HFFc6 (cell line): ENCODE data around the gene BCO1. TPM values are rescaled to one million over a fixed set of nuclear protein-coding genes. Genes with fewer than 3 reads are reported as not detected.
A peak's percentile ranks its signal among the peaks of the same experiment; 100 is the strongest.

Experiments used
- DNase-seq: peaks from one replicate; pipeline ENCODE4 v3.0.0-alpha.2; 2018
- H3K27ac Mint-ChIP-seq: 2 replicates; pipeline ENCODE4 v1.8.0; 2020; ENCODE audit warnings: mild to moderate bottlenecking, mixed read lengths
- H3K27me3 Mint-ChIP-seq: 2 replicates; pipeline ENCODE4 v1.8.0; 2021; ENCODE audit warnings: mild to moderate bottlenecking, moderate library complexity, mixed read lengths; ENCODE audit not compliant: insufficient read depth
- H3K36me3 Mint-ChIP-seq: 2 replicates; pipeline ENCODE4 v1.8.0; 2021; ENCODE audit warnings: low read depth, mixed read lengths
- H3K4me1 Mint-ChIP-seq: 2 replicates; pipeline ENCODE4 v1.8.0; 2020; ENCODE audit warnings: low read depth, mixed read lengths
- H3K4me3 Mint-ChIP-seq: 2 replicates; pipeline ENCODE4 v1.8.0; 2020; ENCODE audit warnings: mild to moderate bottlenecking, moderate library complexity, mixed read lengths
- H3K9me3 Mint-ChIP-seq: 2 replicates; pipeline ENCODE4 v1.8.0; 2020; ENCODE audit warnings: mild to moderate bottlenecking, mixed read lengths
- total RNA-seq, 6 experiments: library from RNA; stranded (reverse); fragmentation: NEBNext Ultra II Directional; extraction: Animal tissue kit (Norgen Biotek cat#: 25700); gene quantifications; 2 replicates in 1 of 6; 3 replicates in 5 of 6; pipeline ENCODE4 v1.2.3, GENCODE V29; 2021
- TF ChIP-seq, protein P1 (sequence below): fragments of 200-600 bp; sonication (generic); IDR thresholded peaks from 2 replicates; pipeline ENCODE4 v1.5.0; 2021; ENCODE audit warnings: antibody characterized with exemption, mild to moderate bottlenecking

BCO1 gene
- total RNA-seq, 6 experiments from 2014 or later, result not detected

DNA sequence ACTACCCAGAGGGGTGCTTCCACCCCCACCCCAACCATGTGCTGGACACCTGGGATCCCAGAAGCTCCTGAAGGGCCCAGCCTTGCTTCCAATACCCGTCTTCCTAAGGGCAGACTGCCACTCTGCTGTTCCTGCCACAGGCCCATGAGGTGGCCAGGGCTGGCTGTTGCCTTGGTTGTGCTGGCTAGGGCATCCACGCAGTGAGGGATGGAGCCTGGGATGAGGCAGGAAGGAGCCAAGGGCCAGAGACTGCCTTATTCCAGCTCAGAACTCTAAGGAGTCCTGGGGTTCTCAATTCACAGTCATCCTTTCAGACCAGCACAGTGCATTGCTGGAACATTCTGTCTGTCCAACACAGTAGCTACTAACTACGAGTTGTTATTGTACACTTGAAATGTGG is 37.8 kb downstream of the BCO1 start:
- peaks cover 3% of the 10 kb centered on the region for H3K27me3 Mint-ChIP-seq
- H3K9me3 Mint-ChIP-seq, result no peaks in the 10 kb centered on the region
- H3K4me1 Mint-ChIP-seq, result peaks cover 16% of the 10 kb centered on the region
- no peaks in the 10 kb centered on the region for H3K36me3 Mint-ChIP-seq
- no peak for DNase-seq
- H3K27ac Mint-ChIP-seq, result no peak overlapping the region
- no peak overlapping the region for H3K4me3 Mint-ChIP-seq
- TF ChIP-seq, protein P1, sequence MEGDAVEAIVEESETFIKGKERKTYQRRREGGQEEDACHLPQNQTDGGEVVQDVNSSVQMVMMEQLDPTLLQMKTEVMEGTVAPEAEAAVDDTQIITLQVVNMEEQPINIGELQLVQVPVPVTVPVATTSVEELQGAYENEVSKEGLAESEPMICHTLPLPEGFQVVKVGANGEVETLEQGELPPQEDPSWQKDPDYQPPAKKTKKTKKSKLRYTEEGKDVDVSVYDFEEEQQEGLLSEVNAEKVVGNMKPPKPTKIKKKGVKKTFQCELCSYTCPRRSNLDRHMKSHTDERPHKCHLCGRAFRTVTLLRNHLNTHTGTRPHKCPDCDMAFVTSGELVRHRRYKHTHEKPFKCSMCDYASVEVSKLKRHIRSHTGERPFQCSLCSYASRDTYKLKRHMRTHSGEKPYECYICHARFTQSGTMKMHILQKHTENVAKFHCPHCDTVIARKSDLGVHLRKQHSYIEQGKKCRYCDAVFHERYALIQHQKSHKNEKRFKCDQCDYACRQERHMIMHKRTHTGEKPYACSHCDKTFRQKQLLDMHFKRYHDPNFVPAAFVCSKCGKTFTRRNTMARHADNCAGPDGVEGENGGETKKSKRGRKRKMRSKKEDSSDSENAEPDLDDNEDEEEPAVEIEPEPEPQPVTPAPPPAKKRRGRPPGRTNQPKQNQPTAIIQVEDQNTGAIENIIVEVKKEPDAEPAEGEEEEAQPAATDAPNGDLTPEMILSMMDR, result no peak

DNA sequence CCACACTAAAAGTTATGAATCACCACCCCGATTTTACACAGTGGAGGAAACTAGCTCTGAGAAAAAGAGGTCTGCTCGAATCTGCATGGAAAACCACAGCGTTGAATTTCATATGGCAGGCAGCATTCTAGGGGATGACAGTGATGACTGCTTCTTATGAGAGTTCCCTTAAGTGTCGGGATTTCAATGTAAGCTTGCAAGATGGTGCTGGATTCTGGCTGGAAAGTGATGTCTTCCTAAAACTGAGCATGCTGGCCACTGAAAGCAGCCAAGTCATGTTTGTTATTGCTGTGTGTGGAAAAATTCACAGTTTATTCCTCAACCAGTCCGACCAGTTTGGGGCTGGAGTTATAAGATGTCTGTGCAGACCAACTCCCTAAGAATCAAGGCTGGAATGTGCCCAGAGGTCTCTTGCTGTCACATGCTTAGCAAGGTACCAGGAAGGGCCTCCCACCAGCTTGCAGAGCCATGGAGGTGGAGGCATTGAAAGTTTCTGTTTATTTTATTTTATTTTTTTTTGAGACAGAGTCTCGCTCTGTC is 39.1 kb downstream of the BCO1 start:
- Mint-ChIP-seq H3K4me3 (no peak overlapping the region), H3K27me3 (peaks cover 4% of the 10 kb centered on the region), H3K4me1 (peaks cover 16% of the 10 kb centered on the region), H3K36me3 (no peaks in the 10 kb centered on the region), H3K9me3 (no peaks in the 10 kb centered on the region), H3K27ac (no peak overlapping the region)
- TF ChIP-seq, protein P1, result no peak
- no peak for DNase-seq

DNA sequence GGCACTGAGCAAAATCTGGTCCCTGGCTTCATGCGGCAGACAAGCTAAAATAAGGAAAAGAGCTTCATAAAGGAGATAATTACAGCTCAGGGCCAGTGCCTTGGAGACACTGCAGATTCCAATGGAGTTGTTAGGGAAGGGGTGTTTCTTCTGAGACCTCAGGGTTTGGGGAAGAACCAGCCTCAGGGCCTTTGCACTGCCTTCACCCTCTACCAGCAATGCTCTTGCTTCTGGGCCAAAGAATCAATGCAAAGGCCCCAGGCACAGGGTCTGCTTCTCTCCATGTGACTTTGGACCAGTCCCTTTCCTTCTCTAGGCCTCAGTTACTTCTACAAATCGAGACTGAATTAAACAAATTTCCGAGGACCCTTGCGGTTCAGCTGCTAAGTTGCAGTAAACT is 40.0 kb downstream of the BCO1 start:
- peaks cover 4% of the 10 kb centered on the region for H3K27me3 Mint-ChIP-seq
- H3K9me3 Mint-ChIP-seq, result no peaks in the 10 kb centered on the region

DNA sequence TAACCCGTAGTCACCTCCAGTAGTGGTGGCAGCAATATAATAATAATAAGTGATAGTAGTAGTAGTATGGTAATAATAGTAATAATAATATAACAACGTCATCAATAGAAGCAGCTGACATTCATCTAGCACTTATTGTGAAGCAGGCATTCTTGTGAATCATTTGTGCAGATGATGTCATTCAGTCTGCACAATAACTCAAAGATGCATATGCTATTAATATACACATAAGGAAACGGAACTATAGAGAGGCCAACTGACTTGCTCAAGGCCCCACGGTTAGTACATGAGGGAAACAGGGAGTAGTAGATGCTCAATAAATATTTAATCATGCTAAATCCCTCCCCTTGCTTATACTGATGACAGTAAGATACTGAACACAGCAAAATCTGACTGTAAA is 40.9 kb downstream of the BCO1 start:
- H3K9me3 Mint-ChIP-seq, result no peaks in the 10 kb centered on the region
- peaks cover 4% of the 10 kb centered on the region for H3K27me3 Mint-ChIP-seq
- H3K4me1 Mint-ChIP-seq, result peaks cover 16% of the 10 kb centered on the region
- no peak for DNase-seq
- no peak overlapping the region for H3K4me3 Mint-ChIP-seq
- no peaks in the 10 kb centered on the region for H3K36me3 Mint-ChIP-seq
- no peak overlapping the region for H3K27ac Mint-ChIP-seq
- TF ChIP-seq, protein P1, result no peak

More for the DNA sequence above, 40.0 kb downstream of the BCO1 start:
- DNase-seq, result no peak
- Mint-ChIP-seq H3K4me1 (peaks cover 16% of the 10 kb centered on the region), H3K4me3 (no peak overlapping the region), H3K36me3 (no peaks in the 10 kb centered on the region), H3K27ac (no peak overlapping the region)
- TF ChIP-seq, protein P1, result no peak

DNA sequence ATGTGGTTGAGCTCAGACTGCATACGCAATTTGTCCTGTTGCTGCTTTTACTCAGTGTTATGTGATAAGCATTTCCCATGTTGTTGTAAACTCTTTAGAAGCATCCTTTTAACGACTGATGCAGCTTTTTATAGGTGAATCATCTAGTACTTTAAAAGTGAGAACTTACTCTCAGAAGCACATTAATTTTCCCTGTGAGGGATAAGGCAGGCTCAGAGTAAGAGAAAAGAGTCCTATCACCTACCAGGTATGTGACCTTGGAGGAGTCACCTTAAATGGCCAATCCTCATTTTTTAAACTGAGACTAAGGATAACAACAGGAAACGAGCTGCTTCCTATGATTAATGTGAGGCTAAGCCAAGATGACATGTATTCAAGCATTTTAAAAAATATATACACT is 41.9 kb downstream of the BCO1 start:
- H3K27ac Mint-ChIP-seq, result no peak overlapping the region
- H3K4me1 Mint-ChIP-seq, result peaks cover 16% of the 10 kb centered on the region
- H3K27me3 Mint-ChIP-seq, result peaks cover 6% of the 10 kb centered on the region
- peak; percentile 23 for DNase-seq
- H3K4me3 Mint-ChIP-seq, result no peak overlapping the region
- H3K36me3 Mint-ChIP-seq, result no peaks in the 10 kb centered on the region
- H3K9me3 Mint-ChIP-seq, result no peaks in the 10 kb centered on the region
- TF ChIP-seq, protein P1, result no peak

DNA sequence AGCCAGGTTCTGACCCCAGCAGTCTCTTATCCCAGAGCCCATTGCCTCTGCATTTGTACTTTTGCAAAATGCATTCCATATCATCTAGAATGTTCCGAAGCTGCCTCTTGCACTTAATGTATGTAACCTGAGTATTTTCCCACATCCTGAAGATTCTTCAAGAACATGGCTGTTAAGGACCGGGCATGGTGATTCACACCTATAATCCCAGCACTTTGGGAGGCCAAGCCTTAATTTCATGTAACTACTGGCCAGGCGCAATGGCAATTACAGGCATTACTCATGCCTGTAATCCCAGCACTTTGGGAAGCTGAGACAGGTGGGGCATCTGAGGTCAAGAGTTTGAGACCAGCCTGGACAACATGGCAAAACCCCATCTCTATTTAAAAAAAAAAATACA is 44.6 kb downstream of the BCO1 start:
- Mint-ChIP-seq H3K4me1 (peaks cover 16% of the 10 kb centered on the region), H3K4me3 (no peak overlapping the region), H3K27ac (no peak overlapping the region), H3K27me3 (peaks cover 23% of the 10 kb centered on the region), H3K9me3 (no peaks in the 10 kb centered on the region), H3K36me3 (no peaks in the 10 kb centered on the region)
- DNase-seq, result no peak
- TF ChIP-seq, protein P1, result no peak
